22Rv1 (cell line): ENCODE results near the gene MMD2.

Source experiments
- H3K27ac ChIP-seq: fragments of 450-650 bp; 2 replicates; pipeline ENCODE4 v1.5.1; 2017
- ZFX ChIP-seq: fragments of 450-650 bp; IDR thresholded peaks from 2 replicates; pipeline ENCODE4 v1.6.1; 2017; ENCODE audit warnings: antibody characterized with exemption, borderline replicate concordance
- TF ChIP-seq, protein P1 (sequence below): fragments of 450-650 bp; IDR thresholded peaks from 2 replicates; pipeline ENCODE4 v1.5.1; 2017; ENCODE audit warnings: mild to moderate bottlenecking

Gene MMD2

DNA sequence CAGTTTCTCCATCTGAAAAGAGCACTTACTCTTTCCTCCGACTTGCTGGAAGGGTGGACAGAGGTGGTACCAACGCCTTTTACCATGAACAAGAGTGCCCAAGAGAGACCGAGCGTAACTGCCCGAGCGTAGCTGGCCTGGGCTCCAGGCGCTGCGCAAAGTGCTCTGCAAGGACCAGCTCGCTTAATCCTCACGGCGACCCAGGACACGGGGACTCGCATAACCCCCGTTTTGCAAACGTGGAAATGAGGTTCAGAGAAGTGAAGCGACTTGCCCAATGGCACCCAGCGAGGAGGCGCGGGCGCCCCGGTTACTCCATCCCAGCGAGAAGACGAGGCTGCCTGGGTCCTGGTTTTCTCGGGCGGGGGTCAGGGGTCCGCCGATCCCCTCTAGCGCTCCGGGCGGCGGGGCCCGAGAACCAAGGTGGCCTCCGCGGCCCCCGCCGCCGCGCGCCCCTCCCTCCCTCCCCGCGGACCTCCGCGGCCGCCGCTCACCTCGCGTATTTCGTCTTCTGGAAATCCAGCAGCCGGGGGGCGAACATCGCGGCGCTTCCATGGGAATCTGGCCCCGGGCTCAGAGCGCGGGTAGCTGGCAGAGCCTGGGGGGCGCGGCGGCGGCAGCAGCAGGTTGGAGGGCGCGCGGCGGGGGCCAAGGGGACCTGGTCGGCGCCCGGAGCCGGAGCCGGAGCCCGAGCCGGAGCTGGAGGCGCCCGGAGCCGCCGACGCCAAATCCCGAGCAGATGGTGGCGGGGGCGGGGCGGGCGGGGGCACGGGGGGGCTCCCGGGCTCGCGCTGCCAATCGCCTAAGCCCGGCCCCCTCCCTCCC is at the start of gene MMD2:
TSS of gene MMD2 (minus strand) at position 711 of the 825 bp plus-strand sequence. CDS start at position 541, 170 bp downstream.
- H3K27ac ChIP-seq, result no peak within 1 kb of the TSS
- no peak for TF ChIP-seq ZFX

DNA sequence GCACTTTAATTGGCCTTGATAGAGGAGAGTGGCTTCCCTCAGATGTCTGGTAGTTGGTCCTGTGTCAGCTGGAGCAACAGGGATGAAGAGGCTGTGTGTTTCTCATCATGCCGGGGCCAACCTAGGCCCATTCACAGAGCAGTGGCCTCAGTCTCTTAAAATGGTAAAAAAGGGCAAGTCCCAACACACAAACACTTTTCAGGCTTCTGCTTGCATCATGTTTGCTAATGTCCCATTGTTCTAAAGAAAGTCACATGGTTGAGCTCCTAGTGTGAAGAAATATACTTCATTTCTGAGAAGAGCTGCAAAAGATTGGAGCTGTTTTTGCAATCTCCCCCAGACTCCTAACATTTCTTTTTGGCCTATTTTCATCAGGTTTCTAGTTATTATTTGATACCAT is 46.1 kb upstream of the MMD2 start:
- no peak for TF ChIP-seq ZFX
- TF ChIP-seq, protein P1, sequence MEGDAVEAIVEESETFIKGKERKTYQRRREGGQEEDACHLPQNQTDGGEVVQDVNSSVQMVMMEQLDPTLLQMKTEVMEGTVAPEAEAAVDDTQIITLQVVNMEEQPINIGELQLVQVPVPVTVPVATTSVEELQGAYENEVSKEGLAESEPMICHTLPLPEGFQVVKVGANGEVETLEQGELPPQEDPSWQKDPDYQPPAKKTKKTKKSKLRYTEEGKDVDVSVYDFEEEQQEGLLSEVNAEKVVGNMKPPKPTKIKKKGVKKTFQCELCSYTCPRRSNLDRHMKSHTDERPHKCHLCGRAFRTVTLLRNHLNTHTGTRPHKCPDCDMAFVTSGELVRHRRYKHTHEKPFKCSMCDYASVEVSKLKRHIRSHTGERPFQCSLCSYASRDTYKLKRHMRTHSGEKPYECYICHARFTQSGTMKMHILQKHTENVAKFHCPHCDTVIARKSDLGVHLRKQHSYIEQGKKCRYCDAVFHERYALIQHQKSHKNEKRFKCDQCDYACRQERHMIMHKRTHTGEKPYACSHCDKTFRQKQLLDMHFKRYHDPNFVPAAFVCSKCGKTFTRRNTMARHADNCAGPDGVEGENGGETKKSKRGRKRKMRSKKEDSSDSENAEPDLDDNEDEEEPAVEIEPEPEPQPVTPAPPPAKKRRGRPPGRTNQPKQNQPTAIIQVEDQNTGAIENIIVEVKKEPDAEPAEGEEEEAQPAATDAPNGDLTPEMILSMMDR, result no peak

DNA sequence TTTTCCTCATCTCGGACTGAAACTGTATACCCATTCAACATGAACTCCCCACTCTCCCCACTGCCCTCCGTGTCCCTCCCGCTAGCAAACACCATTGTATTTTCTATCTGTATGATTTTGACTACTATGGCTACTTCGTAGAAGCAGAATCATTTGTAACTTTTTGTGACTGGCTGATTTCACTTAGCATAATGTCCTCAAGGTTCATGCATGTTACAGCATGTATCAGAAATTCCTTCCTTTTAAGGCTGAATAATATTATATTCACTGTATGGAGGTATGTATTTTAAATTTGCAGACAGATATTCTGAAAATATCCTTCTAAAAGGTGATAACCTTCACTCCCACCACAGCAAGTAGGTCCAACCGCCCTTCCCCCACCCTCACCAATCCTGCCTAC is 42.9 kb upstream of the MMD2 start:
- TF ChIP-seq ZFX, result no peak
- TF ChIP-seq, protein P1, result no peak

More for the DNA sequence above, 46.1 kb upstream of the MMD2 start:
- H3K27ac ChIP-seq, result no peak overlapping the region

GRCh38 chr7:5001003-5001402 is 42.0 kb upstream of the MMD2 start:
- H3K27ac ChIP-seq, result no peak overlapping the region
- TF ChIP-seq, protein P1, result no peak
- TF ChIP-seq ZFX, result no peak

More for the DNA sequence above, 42.9 kb upstream of the MMD2 start:
- no peak overlapping the region for H3K27ac ChIP-seq

DNA sequence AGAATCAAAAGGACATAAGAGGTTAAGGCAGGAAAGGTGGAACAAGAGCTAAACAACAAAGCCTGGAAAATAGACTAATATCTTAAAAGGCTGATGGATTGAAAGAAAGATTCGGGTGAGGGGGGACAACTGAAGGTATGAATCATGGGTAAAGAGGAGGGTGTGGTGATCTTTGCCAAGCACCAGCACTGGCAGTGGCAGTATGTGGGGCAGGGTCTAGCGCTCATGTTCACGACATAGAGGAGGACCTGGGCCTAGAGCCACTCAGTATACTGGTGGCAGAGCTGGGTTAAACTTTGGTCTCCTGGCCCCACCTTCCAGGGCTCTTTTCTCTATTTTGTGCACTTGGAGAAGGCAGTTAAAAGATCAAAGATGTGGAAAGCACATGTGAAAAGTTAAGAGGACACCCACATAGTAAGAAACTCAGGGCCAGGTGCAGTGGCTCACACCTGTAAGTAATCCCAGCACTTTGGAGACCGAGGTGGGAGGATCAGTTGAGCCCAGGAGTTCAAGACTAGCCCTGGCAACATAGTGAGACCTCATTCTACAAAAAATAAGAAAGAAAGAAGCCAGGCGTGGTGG is 40.5 kb upstream of the MMD2 start:
- H3K27ac ChIP-seq, result no peak overlapping the region
- TF ChIP-seq, protein P1, result no peak
- TF ChIP-seq ZFX, result no peak

- TF ChIP-seq, protein P1, result no peak
- no peak for TF ChIP-seq ZFX
- no peak overlapping the region for H3K27ac ChIP-seq
Measured at GRCh38 chr7:4998910-4999309, 39.9 kb upstream of the MMD2 start.

- no peak overlapping the region for H3K27ac ChIP-seq
- no peak for TF ChIP-seq ZFX
- TF ChIP-seq, protein P1, result no peak
Measured at GRCh38 chr7:4998244-4998643, 39.3 kb upstream of the MMD2 start.
